ENCODE measurements around the gene GALNT10.
A peak's percentile ranks its signal among the peaks of the same experiment; 100 is the strongest.

The GALNT10 gene

DNA sequence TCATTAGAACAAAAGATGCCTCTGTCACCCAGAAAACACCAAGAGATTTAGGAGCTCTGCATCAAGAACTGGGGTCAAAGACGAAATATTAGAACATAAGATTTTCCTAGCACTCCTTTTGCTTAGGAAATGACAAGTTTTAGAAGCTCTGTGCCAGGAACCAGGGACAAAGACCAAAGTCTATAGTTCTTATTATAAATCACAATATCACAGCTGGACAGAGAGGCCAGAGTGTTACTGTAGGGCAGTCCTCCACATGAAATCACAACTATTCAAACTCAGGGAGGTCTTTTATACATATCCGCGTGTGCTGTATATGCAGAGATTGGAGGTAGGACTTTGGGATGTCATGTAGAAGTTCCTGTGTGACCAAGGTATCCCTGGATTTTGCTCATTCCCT is 138.5 kb downstream of the GALNT10 start:
- DNase-seq, result no peak

- no peak for DNase-seq
Observed at GRCh38 chr5:154329519-154330040, 139.0 kb downstream of the GALNT10 start.

DNA sequence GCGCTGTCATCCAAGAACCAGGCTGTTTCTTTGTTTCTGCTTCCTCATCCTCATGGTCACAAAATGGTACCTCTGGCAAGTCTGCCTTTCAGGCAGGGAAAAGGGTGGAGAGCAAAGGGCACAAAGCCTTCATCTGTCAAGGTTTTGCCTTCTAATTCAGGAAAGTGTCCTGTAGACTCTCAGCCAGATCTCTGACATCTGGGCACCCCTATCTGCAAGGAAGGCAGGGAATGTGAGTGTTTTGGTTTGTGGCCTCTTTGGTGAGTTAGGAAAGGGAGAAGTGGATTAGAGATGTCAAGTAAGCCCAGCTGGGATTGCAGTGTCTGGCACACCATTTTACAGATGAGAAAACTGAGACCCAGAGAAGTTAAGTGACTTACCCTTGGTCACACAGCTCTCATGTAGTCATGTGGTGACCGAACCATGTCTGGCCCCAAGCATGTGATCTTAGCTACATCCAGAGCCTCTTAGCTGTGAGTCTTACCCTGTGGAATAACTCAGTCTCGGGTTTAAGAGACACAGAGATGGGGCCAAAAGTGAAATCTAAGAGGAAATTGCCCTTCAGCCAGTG is 139.6 kb downstream of the GALNT10 start:
- no peak for DNase-seq

- no peak for DNase-seq
Observed at GRCh38 chr5:154331232-154331631, 140.7 kb downstream of the GALNT10 start.

- DNase-seq, result no peak
Observed at GRCh38 chr5:154331924-154332323, 141.4 kb downstream of the GALNT10 start.

GRCh38 chr5:154332451-154332850 is 141.9 kb downstream of the GALNT10 start:
- no peak for DNase-seq

GRCh38 chr5:154333016-154333415 is 142.5 kb downstream of the GALNT10 start:
- no peak for DNase-seq

GRCh38 chr5:154334406-154335064 is 144.0 kb downstream of the GALNT10 start:
- no peak for DNase-seq

GRCh38 chr5:154335065-154335448 is 144.5 kb downstream of the GALNT10 start:
- DNase-seq, result no peak

DNA sequence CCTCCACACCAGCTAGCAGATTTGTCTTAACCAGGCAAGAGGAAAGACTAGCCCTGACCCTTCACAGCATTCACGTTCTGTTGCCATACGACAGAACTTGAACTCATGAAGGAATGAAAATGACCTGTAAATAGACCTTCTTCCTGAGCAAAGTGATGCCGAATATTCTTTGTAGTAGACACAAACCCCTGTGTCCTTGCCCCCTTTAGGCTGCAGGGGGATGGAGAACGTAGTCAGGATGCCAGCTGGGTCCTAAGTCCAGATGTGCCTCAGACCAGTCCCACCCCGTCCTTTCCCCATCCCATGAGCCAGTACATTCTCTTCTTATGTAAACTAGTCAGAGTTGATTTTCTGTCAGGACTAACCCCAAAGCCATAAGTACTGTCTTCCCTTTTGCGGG is 151.1 kb downstream of the GALNT10 start:
- DNase-seq, result no peak

DNA sequence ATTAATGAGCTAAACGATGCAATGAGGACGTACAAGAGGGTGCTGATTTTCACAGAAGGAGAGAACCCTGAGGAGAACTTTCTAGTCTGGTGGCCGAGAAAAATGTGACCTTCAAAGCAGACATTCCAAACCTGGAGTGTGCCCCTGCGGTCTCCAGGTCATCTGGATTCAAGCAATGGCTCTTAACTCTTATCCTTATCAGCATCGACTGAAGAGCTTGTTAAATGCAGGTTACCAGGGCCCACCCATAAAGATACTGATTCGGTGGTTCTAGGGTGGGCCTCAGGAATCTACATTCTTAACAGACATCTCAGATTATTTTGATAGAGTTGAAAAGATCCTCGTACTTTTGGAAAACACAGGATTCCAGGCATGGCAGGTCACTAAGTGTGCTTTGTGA is 151.7 kb downstream of the GALNT10 start:
- no peak for DNase-seq

- DNase-seq, result no peak
Observed at GRCh38 chr5:154342963-154343362, 152.4 kb downstream of the GALNT10 start.

DNA sequence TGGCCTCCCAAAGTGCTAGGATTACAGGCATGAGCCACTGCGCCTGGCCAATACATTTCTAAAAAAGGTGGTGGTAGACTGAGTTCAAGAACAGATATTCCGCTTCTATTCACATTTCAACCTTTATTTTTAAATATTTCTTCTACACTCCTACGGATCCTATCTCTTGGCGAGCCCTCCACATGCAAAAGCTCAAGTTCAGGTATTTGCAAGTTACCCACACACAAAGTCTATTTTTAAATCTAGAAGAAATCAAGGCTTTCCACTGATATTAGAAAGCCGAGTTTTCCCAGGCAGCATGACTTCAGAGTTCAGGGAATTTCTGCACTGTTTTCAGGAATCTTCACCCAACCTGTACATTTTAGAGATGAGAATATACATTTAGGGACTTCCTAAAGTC is 153.9 kb downstream of the GALNT10 start:
- no peak for DNase-seq

DNA sequence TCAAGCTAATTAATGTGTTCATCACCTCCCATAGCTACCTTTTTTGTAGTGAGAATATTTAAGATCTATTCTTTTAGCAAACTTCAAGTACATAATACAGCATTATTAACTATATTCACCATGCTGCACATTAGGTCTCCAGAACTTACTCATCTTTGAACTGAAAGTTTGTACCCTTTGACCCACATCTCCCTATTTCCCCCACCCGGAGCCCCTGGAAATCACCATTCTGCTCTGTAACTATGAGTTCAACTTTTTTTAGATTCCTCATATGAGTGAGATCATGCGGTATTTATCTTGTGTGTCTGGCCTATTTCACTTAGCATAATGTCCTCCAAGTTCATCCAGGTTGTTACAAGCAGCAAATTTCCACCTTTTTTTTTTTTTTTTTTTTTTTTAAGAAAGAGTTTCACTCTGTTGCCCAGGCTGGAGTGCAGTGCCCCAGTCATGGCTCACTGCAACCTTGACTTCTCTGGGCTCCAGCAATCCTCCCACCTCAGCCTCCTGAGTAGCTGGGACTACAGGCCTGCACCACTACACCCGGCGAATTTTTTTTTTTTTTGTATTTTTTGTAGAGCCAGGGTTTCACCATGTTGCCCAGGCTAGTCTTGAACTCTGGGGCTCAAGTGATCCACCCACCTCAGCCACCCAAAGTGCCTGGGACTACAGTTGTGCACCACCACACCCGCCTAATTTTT is 154.9 kb downstream of the GALNT10 start:
- DNase-seq, result no peak

- DNase-seq, result no peak
Observed at GRCh38 chr5:154346427-154346826, 155.9 kb downstream of the GALNT10 start.

GRCh38 chr5:154349626-154350264 is 159.2 kb downstream of the GALNT10 start:
- peak; percentile 24 for DNase-seq

DNA sequence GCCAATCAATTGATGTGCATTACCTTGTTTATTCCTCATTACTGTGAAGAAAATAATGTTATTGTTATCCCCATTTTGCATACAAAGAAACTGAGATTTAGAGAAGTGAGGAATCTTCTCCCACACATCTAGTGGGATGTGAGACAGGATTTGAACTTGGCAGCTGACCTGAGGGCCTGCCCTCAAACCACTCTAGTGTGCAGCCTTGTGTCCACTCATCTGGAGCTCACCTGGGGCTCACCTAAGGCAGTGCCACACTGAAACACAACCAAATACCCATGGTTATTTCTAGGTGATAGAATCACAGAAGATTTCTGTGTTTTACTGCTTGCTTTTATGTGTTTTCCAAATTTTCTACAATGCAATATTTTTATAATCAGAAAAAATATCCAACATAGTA is 160.6 kb downstream of the GALNT10 start:
- no peak for DNase-seq

GRCh38 chr5:154351566-154351965 is 161.0 kb downstream of the GALNT10 start:
- no peak for DNase-seq

DNA sequence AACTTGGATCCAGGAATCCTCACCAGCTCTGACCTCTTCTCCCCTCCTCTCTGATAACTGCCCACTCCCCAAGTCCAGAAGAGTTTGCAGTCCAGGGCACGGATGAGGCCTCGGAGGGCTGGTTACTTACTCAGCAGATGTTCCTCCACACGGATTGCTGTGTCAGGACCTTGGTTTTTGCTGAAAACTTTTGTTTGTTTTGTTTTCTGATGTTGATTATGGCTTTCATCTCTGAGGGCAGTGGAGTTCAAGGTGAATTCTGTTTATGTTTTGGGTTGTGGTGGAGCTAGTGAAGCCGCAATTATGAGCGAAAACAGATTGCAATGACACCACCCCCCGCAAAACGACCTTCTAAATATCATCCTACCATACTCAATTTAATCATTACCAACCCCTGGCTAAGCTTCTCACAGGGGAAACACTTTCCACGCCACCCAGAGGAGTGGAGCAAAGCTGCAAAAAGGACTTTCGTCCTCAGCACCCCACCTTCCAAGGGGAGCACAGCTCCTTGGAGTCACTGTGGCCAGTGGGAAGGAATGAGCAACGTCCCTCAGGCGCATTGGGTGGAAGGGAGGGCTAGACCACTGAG is 162.5 kb downstream of the GALNT10 start:
- no peak for DNase-seq

DNA sequence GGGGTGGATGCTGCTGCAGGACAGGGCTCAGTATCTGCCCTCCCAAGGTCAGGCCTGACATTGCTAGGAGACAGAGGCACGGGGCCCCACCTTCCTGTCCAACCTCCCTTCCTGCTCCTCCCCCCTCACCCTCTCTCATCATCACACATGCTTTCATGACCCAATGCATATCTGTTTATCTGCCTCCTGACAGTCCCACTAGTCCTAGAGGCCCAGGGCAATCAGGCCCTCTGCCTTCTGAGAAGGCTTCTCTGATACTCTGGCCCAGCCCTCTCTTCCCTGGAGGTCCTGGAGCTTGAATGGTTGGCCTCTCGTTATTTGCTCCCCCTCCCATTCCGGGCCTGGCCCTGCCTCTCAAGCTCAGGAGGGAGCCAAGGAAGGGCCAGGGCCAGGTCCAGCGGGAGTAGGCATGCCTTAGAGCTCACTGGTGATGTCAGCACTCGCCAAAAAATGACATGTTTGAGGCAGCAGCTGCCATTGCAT is 164.6 kb downstream of the GALNT10 start:
- DNase-seq, result peak; percentile 26

GRCh38 chr5:154356020-154356655 is 165.6 kb downstream of the GALNT10 start:
- DNase-seq, result peak; percentile 67

DNA sequence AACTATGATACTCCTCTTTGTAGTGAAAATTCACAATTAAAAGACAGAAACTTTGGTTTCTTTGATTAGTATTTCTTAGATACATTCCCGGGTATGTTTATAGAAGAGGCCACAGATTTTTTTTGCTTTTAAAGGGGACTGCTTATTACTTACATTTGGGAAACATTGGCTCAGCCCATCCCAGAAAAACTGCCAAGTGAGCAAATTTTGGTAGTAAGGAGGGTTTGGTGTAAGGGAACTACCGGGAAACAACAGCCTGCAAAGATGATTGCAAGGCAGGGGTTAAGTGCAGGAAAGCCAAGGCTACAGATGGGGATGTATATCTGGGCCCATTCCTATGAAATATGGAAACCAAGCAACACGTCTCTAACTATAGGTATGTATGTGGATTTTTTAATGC is 166.4 kb downstream of the GALNT10 start:
- DNase-seq, result no peak
